ENCODE results near the gene CENPN.

GRCh38 chr16:81012974-81013373 is 6.0 kb downstream of the CENPN start:
- TF ChIP-seq CTCF (IDR thresholded peaks at IDR 0.05) (no peak), POLR2AphosphoS5 (IDR thresholded peaks at IDR 0.05) (no peak)

All from breast epithelium (tissue), 3 donors.